ENCODE results near the gene BATF2. TPM values are rescaled to one million over a fixed set of nuclear protein-coding genes. Genes with fewer than 3 reads are reported as not detected.

Gene BATF2
- total and polyA plus RNA-seq, 2 donors (not counting 3 experiments of a cell fraction or from before 2014, with no cell fraction given): 0.75 TPM

DNA sequence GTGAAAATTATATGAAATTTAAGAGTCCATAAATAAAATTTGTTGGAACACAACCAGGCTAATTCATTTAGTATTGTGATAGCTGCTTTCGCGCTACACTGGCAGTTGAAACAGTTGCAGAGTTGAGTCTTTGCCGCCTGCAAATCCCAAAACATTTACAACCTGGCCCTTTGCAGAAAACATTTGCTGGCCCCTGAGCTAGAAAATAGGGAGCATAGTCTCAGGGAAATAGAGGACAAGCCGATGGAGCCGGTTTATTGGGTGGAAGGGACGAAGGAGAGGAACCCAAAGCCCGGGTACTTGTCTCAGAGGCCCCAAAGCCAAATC, 43.7 kb upstream of the BATF2 start:
- Histone ChIP-seq H3K9ac (replicated peaks; ENCODE audit: extremely low read depth, insufficient read depth, low read length) (peak overlapping the region; percentile 74), H3K9me1 (replicated peaks; ENCODE audit: control insufficient read depth, extremely low read depth, insufficient read depth, low read length) (no peaks in the 10 kb centered on the region), H3K36me3 (ENCODE audit: control insufficient read depth in 2 of 2, extremely low read depth in 1 of 2, insufficient read depth in 2 of 2, low read length in 2 of 2) (peaks cover 2 to 19% of the 10 kb centered on the region in 2 experiments), H4K20me1 (replicated peaks; ENCODE audit: control insufficient read depth, extremely low read depth, insufficient read depth, low read length) (no peaks in the 10 kb centered on the region), H3K9me3 (replicated peaks; ENCODE audit: control insufficient read depth, insufficient read depth, low read length) (no peaks in the 10 kb centered on the region), H3K27me3 (ENCODE audit: control insufficient read depth in 2 of 2, insufficient read depth in 2 of 2, low read length in 2 of 2) (no peaks in the 10 kb centered on the region), H3K79me2 (ENCODE audit: control insufficient read depth, insufficient read depth, low read length) (no peaks in the 10 kb centered on the region), H3K27ac (ENCODE audit: insufficient read depth, low read depth, low read length) (peak overlapping the region; percentile 66), H2AFZ (ENCODE audit: low read depth, low read length) (peak overlapping the region; percentile 97), H3K4me3 (replicated peaks in 1 of 3; ENCODE audit: insufficient read depth in 1 of 3, low read depth in 1 of 3, low read length in 3 of 3) (peak overlapping the region; percentile 44 to 62 (median 58)), H3K4me2 (ENCODE audit: insufficient read depth, low read length) (peak overlapping the region; percentile 56), H3K4me1 (ENCODE audit: control insufficient read depth, extremely low read depth, insufficient read depth, low read length) (peaks cover 9% of the 10 kb centered on the region)
- dilution Hi-C loops (cut with MboI; ENCODE audit: extremely low pct_ligation_motif_present, low sequenced_read_pairs): no loop called here
- BruUV-seq (replicated peaks): no TSS peak
- POLR2A ChIA-PET: no interaction called here
- intact Hi-C loops (cut with micrococcal nuclease): loop anchor here (1.0 to 2.0 kb wide), 2 partner anchors 13 to 70 kb away; partner anchors contain the start of genes SNX15 and TM7SF2
- CTCF ChIA-PET: interaction anchor here (1.1 to 2.1 kb wide), 3 partner anchors 13 to 26 kb away, joined by 4 to 6 read pairs (median 5); partner anchors contain the start of genes ARL2 and SNX15
- no peak for TF ChIP-seq JUN (IDR thresholded peaks at IDR 0.05; ENCODE audit: borderline replicate concordance, insufficient read depth, insufficient read length, low read depth)
- no peak for TF ChIP-seq GATA2 (IDR thresholded peaks at IDR 0.05; ENCODE audit: insufficient read depth, insufficient read length, low read depth, low read length)
- TF ChIP-seq POLR2A (IDR thresholded peaks at IDR 0.05; ENCODE audit: low read depth, low read length): no peak
- TF ChIP-seq MAX (IDR thresholded peaks at IDR 0.05; ENCODE audit: insufficient read depth, insufficient read length): no peak
- no peak for TF ChIP-seq POLR2AphosphoS5 (IDR thresholded peaks at IDR 0.05; ENCODE audit: insufficient read depth, low read depth, low read length)
- TF ChIP-seq MYC (IDR thresholded peaks at IDR 0.05; ENCODE audit: low read depth, low read length): no peak
- no peak for TF ChIP-seq CTCF (IDR thresholded peaks at IDR 0.05; ENCODE audit: extremely low read depth in 1 of 2, insufficient read depth in 1 of 2, low read depth in 1 of 2, low read length in 2 of 2)
- no peak for TF ChIP-seq EZH2 (IDR thresholded peaks at IDR 0.05; ENCODE audit: borderline replicate concordance, low read depth, low read length, severe bottlenecking)
- no peak for TF ChIP-seq FOS (IDR thresholded peaks at IDR 0.05; ENCODE audit: borderline replicate concordance, insufficient read depth, low read length)
- no peak for DNase-seq (ENCODE audit: low read depth, low spot score)
- no peak for FAIRE-seq
